ENCODE measurements around the gene SLC6A7. TPM values are rescaled to one million over a fixed set of nuclear protein-coding genes. Genes with fewer than 3 reads are reported as not detected.

Gene SLC6A7
- total and polyA plus RNA-seq, 2 experiments from 2014 or later = not detected

GRCh38 chr5:150249744-150250143 is 59.9 kb downstream of the SLC6A7 start:
- Histone ChIP-seq H3K36me3 (no peaks in the 10 kb centered on the region), H3K27ac (no peak overlapping the region), H3K4me3 (no peak overlapping the region), H3K4me1 (ENCODE audit: low read depth) (peaks cover 54% of the 10 kb centered on the region), H3K9me3 (ENCODE audit: low read depth) (no peaks in the 10 kb centered on the region), H3K27me3 (no peaks in the 10 kb centered on the region)
- DNase-seq (ENCODE audit: low read depth in 1 of 2, low spot score in 1 of 2) = no peak
- TF ChIP-seq, protein P1, sequence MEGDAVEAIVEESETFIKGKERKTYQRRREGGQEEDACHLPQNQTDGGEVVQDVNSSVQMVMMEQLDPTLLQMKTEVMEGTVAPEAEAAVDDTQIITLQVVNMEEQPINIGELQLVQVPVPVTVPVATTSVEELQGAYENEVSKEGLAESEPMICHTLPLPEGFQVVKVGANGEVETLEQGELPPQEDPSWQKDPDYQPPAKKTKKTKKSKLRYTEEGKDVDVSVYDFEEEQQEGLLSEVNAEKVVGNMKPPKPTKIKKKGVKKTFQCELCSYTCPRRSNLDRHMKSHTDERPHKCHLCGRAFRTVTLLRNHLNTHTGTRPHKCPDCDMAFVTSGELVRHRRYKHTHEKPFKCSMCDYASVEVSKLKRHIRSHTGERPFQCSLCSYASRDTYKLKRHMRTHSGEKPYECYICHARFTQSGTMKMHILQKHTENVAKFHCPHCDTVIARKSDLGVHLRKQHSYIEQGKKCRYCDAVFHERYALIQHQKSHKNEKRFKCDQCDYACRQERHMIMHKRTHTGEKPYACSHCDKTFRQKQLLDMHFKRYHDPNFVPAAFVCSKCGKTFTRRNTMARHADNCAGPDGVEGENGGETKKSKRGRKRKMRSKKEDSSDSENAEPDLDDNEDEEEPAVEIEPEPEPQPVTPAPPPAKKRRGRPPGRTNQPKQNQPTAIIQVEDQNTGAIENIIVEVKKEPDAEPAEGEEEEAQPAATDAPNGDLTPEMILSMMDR (IDR thresholded peaks at IDR 0.05; ENCODE audit: low read depth, low read length) = no peak

DNA sequence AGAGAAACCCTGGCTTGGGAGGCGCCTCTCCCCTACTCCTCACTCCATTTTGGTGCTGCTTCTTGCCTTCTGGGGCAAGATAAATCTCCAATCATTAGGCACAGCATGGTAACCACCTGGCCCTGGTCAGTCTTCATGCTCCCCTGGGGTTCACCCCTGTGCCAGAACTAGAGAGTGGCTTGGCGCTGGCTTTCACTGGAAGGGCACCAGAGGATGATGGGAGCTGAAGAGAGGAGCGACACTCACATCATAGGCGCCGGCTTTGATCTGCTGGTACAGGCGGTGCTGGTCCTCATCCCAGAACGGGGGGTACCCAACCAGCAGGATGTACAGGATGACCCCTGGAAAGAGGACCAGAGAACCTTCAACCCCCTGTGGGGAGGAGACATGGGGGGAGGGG is 61.6 kb downstream of the SLC6A7 start:
- no peak overlapping the region for H3K4me3 ChIP-seq
- peaks cover 57% of the 10 kb centered on the region for H3K4me1 ChIP-seq (ENCODE audit: low read depth)
- peak overlapping the region; percentile 37 for H3K27ac ChIP-seq
- TF ChIP-seq, protein P1 (IDR thresholded peaks at IDR 0.05; ENCODE audit: low read depth, low read length) = no peak
- no peaks in the 10 kb centered on the region for H3K36me3 ChIP-seq
- no peaks in the 10 kb centered on the region for H3K27me3 ChIP-seq
- no peaks in the 10 kb centered on the region for H3K9me3 ChIP-seq (ENCODE audit: low read depth)
- no peak for DNase-seq (ENCODE audit: low read depth in 1 of 2, low spot score in 1 of 2)

DNA sequence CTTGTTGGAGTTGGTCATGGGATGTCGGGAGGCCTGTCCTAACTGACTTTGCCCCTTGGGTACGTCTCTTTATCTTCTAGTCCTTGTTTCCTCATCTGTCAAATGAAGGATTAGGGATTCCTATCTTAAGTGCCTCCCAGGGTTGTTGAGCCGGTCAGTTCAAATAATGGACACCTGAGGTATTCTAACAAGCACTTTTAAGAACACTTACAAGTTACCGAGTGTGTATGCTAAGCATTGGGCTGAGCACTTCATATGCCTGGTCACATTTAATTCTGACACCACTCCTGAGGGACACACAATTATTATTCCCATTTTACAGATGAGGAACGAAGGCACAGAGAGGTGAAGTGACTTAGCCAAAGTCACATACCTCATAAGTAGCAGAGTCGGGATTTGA is 62.6 kb downstream of the SLC6A7 start:
- TF ChIP-seq, protein P1 (IDR thresholded peaks at IDR 0.05; ENCODE audit: low read depth, low read length) = no peak
- no peak for DNase-seq (ENCODE audit: low read depth in 1 of 2, low spot score in 1 of 2)
- Histone ChIP-seq H3K27ac (peak overlapping the region; percentile 37), H3K27me3 (no peaks in the 10 kb centered on the region), H3K36me3 (no peaks in the 10 kb centered on the region), H3K4me3 (no peak overlapping the region), H3K4me1 (ENCODE audit: low read depth) (peaks cover 47% of the 10 kb centered on the region), H3K9me3 (ENCODE audit: low read depth) (no peaks in the 10 kb centered on the region)

DNA sequence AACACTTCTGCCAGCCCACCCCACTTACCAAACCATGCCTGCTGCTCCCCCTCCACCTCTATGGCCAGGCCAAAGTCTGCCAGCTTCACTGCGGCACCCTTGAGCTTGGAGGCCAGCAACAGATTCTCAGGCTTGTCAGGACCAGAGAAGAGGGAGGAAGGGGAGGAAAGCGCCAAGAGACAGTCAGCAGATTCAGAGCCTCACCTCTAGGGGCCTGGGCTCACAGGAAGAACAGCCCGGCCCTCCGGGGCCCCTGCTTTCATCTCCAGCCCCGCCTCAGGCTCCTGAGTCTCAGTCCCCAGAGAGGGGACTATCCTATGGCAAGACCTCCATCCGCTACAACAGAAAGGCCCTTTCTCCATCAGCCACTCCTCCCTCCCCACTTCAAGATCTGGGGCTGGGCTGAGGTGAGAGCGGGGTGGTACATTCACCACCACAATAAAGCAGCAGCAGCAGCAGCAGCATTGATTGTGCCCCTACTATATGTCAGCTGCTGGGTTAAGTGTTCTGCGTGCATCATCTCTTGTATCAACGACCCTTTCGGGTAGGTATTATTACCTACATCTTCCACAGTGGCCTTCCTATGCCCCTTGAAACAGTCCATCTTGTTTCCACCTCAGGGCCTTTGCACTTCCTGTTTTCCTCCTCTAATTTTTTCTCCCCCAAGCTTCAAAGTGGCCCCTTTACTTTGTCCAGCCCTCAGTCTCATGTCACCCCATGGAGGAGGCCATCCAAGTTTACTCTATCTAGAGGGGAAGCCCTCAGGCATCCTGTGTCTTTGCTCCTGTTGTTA is 63.8 kb downstream of the SLC6A7 start:
- Histone ChIP-seq H3K27me3 (no peaks in the 10 kb centered on the region), H3K4me1 (ENCODE audit: low read depth) (peaks cover 47% of the 10 kb centered on the region), H3K27ac (peak overlapping the region; percentile 89), H3K4me3 (no peak overlapping the region), H3K9me3 (ENCODE audit: low read depth) (no peaks in the 10 kb centered on the region), H3K36me3 (no peaks in the 10 kb centered on the region)
- TF ChIP-seq, protein P1 (IDR thresholded peaks at IDR 0.05; ENCODE audit: low read depth, low read length) = no peak
- no peak for DNase-seq (ENCODE audit: low read depth in 1 of 2, low spot score in 1 of 2)

- TF ChIP-seq, protein P1 (IDR thresholded peaks at IDR 0.05; ENCODE audit: low read depth, low read length) = no peak
- H3K27me3 ChIP-seq = no peaks in the 10 kb centered on the region
- no peaks in the 10 kb centered on the region for H3K36me3 ChIP-seq
- peaks cover 47% of the 10 kb centered on the region for H3K4me1 ChIP-seq (ENCODE audit: low read depth)
- peak overlapping the region; percentile 89 for H3K27ac ChIP-seq
- no peaks in the 10 kb centered on the region for H3K9me3 ChIP-seq (ENCODE audit: low read depth)
- no peak overlapping the region for H3K4me3 ChIP-seq
- no peak for DNase-seq (ENCODE audit: low read depth in 1 of 2, low spot score in 1 of 2)
Observed at GRCh38 chr5:150254363-150254762, 64.5 kb downstream of the SLC6A7 start.

Measured in cardiac muscle cell (in vitro differentiated cells and primary cell).